ENCODE measurements around the gene XRCC4.

DNA sequence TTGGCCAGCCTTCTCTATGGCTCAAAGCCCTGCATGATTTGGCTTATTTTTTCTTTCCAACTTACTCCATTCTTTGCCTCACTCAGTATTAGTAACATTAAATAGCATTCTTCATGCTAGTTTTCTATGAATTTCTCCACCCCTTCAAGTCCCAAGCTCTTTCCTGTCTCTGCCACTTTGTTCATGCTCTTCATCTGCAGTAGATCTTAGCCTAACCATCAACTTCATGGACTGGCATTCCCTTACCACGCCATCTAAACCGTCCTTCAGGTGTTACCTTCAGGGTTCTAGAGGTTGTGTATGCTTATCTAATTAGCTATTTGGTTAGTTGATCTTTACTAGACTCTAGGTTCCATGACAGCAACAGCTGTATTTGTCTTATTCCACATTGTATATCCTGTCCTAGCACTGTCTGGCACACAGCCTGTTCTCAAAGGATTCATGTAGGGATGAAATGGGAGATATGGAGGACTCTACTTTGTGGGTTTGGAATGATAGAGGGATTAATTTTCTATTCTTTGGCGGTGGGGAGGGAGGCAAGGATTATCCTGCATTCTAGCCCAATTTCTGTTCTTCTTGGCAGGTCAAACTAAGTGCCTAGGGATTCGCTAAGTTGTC lies 26.5 kb upstream of the XRCC4 start:
- TF ChIP-seq POLR2AphosphoS5 (IDR thresholded peaks at IDR 0.05; ENCODE audit: low read depth, low read length) (no peak), POLR2A (IDR thresholded peaks at IDR 0.05; ENCODE audit: low read depth, low read length) (no peak)
